Stimulated activated CD4-positive, alpha-beta T cell treated with anti-CD3 and anti-CD28 coated beads, TNF-alpha, amount 100 ng/mL, for 1 hour (primary cell): ENCODE results near the gene SASS6.

Experiments used
- DNase-seq, 3 donors: peaks; one replicate each; pipeline ENCODE4 v3.0.0-alpha.2; 2020; ENCODE audit warnings: low read depth in 3 of 3, low spot score in 1 of 3

SASS6 gene

DNA sequence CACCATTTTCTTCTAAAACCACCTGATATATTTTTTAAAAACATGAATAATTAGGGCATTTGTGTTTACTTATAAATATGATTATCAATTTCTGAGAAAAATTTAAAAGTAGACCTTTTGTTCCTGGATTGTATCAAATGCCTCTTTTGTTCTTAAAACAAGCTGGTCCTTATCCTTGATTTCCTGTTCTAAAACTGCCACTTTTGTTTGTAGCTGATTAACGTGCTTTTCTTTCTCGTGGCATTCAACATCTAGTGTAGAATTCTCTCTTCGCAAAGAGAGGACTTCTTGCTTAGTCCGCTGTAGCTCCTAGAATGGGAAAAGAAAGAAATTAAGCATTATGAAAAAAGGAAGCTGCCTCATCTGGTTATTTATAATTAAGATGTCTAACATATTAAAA, 25.0 kb downstream of the SASS6 start:
- DNase-seq: no peak

GRCh38 chr1:100101564-100101963, 31.2 kb downstream of the SASS6 start:
- DNase-seq: no peak

DNA sequence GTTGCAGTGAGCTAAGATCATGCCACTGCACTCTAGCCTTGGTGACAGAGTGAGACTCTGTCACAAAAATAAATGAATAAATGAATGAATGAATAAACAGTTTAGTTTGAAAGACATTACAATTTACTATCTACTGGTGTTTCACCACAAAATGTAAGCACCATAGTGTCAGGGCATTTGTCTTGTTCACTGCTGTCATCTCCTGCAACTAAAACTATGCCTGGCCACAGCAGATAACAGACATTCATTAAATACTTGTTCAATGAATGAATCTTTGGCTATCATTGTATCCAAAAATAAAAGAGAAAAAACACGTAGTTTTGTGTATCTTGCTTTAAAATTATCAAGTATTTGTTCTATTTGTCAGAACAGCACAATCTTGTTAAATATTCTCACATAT, 32.5 kb downstream of the SASS6 start:
- DNase-seq: no peak

GRCh38 chr1:100090471-100090870, 42.3 kb downstream of the SASS6 start:
- DNase-seq: no peak

DNA sequence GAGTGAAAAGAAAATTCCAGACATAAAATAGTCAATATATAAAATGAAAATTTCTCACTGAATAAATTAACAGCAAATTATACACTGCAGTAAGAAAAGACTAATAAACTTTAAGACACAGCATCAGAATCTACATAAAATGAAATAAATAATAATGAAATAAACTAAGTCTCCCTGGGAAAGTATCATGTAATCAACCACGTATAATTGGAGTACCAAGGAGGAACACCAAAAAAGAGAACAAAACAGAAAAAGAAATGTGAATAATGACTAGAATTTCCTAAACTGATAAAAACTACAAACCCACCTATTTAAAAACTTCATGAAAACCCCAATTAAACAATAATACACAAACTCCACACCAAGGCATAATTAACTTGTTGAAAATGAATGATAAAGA, 43.6 kb downstream of the SASS6 start:
- DNase-seq: no peak

DNA sequence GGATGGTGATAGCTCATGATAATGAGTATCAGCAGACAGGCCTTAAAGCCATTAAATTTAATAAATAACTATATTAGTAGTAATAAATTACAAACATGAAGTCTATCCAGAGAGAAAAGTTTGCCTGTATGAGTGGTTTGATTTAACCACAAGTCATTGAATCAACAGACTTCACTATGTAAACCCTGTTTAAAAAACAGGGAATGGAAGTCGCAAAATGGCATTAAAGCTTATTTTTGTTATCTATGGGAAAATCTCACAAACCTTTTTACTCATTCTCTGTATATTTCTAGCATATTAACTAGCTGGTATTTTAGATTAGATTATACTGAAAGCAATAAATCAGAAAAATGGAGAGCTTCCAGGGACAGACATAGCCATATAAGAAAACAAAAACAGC, 45.3 kb downstream of the SASS6 start:
- no peak for DNase-seq

DNA sequence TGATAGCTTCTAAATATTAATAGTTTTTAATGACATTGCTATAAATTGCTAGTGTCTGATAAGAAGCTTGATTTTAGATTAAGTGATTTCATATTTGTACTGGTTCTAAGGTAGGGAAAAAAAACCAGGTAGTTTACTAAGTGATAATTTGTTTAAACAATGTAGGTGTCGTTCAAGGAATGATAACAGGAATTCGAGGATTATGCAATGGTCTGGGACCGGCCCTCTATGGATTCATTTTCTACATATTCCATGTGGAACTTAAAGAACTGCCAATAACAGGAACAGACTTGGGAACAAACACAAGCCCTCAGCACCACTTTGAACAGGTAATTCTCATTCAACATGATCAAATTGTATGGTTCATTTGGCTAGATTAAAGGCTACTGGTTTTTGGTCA, 52.4 kb downstream of the SASS6 start:
- no peak for DNase-seq

DNA sequence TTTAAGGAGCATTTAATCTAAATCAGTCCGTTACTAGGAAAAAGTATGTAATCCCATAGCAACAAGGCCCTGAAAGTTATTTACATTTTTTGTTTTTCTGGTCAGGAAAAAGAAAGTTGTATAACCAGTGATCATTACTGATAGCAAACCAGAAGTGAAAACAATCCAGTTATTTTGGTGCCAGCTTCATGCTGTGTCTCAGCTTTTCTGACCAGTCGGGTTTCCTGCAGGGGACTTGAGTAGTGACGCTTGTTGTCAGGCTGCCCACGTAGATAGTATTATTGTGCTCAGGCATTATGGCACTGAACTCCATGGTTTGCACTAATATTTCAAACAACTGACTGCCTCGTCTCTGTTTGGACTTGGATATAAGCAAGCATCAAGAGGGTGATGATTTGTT, 55.2 kb downstream of the SASS6 start:
- no peak for DNase-seq

- no peak for DNase-seq
Observed at GRCh38 chr1:100076744-100077143, 56.0 kb downstream of the SASS6 start.

DNA sequence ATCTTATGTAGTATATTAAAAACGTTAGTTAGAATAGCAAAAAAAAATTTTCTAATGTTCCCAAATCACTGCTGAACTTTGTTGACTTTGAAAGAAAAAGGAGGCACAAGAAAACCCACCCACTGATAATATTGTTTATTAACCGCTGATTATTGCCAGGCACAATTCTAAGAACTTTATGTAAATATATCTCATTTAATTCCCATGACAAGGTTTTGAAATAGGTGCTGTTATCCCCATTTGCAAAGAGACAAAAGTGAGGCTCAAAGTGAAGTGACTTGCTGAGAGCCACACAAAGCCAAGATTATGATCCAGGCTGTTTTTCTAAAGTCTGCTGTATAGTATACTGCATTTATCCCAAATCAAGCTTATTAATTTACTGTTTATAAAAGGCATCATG, 56.4 kb downstream of the SASS6 start:
- DNase-seq: no peak

- no peak for DNase-seq
Observed at GRCh38 chr1:100075773-100076172, 57.0 kb downstream of the SASS6 start.

DNA sequence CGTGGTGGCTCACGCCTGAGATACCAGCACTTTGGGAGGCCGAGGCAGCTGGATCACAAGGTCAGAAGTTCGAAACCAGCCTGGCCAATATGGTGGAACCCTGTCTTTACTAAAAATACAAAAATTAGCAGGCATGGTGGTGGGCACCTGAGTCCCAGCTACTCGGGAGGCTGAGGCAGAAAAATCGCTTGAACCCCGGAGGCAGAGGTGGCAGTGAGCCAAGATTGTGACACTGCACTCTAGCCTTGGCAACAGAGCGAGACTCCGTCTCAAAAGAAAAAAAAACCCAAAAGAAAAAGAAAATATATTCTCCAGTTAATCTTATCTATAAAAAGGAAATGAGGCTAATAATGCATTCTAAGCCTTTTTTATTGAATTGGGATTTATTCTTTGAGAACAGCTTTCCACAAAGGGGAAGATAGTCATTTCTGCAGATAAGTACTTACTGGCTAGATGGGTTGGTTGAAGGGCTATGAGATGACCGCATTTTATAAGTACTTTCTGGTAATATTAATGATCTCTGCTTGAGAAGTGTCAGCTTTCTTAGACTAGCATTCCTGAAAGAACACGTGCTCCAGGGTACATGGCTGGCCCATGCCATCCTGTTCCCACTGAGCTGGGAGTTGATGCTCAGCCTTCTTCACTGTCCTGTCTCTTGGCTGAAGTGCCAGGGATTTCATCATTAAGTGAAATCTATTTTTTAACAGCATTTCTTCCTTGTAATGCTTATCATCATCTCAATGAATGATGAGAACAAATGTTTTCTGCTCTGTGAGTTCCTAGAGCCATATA, 57.9 kb downstream of the SASS6 start:
- no peak for DNase-seq

DNA sequence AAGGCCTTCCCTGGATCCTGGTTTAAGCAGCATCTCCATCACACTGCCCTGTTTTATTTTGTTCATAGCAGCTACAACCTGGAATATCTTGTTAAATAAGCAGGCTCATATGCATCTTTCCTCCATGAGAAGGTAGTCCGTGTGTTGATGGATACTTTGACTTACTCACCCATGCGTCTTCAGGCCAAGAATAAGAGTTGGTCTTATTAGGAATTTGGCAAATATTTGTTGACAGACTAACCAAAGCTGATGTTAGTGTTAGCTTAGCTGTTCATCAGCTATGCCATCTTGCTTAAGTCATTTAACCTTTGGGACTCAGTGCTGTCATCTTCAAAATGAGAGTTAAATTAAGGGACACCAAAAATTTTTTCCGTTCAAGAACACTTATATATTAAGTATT, 59.2 kb downstream of the SASS6 start:
- DNase-seq: no peak

- DNase-seq: no peak
Observed at GRCh38 chr1:100070201-100070939, 62.4 kb downstream of the SASS6 start.

GRCh38 chr1:100065969-100066227, 66.8 kb downstream of the SASS6 start:
- DNase-seq: no peak

GRCh38 chr1:100065183-100065968, 67.4 kb downstream of the SASS6 start:
- DNase-seq: no peak

GRCh38 chr1:100061681-100062080, 71.0 kb downstream of the SASS6 start:
- DNase-seq: no peak

DNA sequence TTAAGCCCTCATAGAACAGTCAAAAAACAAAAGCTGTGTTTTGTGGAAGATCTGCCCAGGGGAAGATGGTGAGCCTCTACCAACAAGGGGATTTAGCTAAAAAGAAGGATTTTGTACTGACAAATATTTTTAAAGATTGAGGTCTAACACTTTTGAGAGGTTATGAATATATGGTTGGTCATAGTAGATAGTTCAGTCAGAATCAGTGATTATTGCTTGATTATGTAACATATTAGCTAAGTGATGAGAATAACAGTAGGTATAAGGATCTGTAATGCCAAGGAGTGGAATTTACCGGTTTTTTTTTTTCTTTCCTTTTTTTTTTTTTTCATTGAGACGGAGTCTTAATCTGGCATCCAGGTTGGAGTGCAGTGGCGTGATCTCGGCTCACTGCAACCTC, 79.0 kb downstream of the SASS6 start:
- no peak for DNase-seq

GRCh38 chr1:100053119-100053518, 79.6 kb downstream of the SASS6 start:
- no peak for DNase-seq

DNA sequence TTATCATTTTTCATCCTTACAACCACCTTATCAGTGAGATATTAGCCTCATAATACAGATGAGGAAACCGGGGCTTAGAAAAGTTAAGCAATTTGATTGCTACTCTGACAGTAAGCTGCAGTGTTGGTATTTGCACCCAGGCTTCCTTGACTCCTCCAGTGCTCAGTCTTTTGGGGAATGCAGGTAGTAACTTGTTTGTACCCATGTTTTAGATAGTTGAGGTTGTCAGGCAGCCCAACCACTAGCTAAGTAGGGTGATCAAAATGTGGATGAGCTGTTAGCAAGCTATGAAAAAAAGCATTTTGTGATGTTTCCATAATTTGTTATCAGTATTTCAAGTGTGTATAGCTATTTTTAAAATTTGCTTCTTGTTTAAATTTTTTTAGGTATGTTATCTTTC, 80.8 kb downstream of the SASS6 start:
- DNase-seq: no peak

GRCh38 chr1:100051401-100051800, 81.3 kb downstream of the SASS6 start:
- no peak for DNase-seq

- no peak for DNase-seq
Observed at GRCh38 chr1:100050139-100050538, 82.6 kb downstream of the SASS6 start.
